ENCODE results near the gene CDH4.

CDH4 gene

DNA sequence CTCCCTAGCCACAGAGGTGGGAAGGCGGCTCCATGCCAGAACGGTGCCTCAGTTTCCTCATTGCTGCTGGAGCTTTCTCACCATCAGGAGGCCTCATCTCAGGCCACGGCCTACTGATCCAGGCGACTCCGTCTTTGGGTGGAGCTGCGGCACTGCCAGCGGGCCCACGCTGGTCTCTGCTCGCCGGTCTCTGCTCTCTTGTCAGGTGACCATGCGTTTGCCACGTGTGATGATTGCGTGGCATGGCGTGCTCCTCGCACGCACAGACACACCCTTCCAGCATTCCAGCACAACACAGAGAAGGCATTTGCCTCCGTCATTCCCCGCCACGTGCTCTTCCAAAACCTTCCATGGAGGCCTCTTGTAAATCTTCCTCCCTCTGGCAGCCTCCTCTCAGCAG lies 271.1 kb downstream of the CDH4 start:
- ChIA-PET CTCF (no interaction called here), POLR2A (no interaction called here)
- TF ChIP-seq, protein P1, sequence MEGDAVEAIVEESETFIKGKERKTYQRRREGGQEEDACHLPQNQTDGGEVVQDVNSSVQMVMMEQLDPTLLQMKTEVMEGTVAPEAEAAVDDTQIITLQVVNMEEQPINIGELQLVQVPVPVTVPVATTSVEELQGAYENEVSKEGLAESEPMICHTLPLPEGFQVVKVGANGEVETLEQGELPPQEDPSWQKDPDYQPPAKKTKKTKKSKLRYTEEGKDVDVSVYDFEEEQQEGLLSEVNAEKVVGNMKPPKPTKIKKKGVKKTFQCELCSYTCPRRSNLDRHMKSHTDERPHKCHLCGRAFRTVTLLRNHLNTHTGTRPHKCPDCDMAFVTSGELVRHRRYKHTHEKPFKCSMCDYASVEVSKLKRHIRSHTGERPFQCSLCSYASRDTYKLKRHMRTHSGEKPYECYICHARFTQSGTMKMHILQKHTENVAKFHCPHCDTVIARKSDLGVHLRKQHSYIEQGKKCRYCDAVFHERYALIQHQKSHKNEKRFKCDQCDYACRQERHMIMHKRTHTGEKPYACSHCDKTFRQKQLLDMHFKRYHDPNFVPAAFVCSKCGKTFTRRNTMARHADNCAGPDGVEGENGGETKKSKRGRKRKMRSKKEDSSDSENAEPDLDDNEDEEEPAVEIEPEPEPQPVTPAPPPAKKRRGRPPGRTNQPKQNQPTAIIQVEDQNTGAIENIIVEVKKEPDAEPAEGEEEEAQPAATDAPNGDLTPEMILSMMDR (IDR thresholded peaks at IDR 0.05; ENCODE audit: insufficient read depth, low read length, missing control alignments) = no peak
- no peak overlapping the region for H3K4me3 ChIP-seq (ENCODE audit: low read depth, low read length)
- DNase-seq (ENCODE audit: low read depth, low spot score) = no peak

DNA sequence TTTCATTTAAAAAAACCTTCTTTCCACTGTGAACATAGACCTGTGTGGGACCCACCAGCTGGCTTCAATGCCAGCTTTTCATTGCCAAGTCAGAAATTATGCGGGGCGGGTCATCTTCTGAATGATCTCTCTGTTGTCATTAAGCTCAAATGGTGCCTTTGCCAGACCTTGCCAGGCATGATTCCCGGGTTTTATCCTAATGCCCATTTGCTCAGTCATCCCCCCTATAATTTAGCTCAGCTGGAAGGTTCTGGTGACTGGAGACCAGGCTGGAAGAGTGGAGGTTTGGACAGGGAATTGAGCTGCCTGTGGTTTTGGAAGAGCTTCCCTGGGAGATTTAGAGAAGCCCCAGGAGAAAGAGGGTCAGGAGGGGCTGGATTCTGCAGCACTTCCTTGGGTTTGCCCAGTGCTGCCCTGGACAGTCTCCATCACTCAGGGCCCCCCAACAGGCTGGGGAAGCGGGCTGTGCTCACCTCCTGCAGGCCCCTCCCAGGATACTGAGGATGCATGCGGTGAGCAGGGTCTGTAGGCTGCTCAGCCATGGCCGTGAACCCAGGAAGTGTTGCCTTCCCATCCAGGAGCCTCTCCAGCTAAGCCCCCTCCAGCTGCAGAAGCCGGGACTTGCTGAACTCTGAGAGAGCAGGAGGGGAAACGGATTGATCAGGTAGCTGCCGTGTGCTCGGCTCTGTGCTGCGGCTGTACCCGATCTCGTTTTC lies 273.0 kb downstream of the CDH4 start:
- no peak for DNase-seq (ENCODE audit: low read depth, low spot score)
- CTCF ChIA-PET = no interaction called here
- no peak overlapping the region for H3K4me3 ChIP-seq (ENCODE audit: low read depth, low read length)
- POLR2A ChIA-PET = no interaction called here
- TF ChIP-seq, protein P1 (IDR thresholded peaks at IDR 0.05; ENCODE audit: insufficient read depth, low read length, missing control alignments) = no peak

DNA sequence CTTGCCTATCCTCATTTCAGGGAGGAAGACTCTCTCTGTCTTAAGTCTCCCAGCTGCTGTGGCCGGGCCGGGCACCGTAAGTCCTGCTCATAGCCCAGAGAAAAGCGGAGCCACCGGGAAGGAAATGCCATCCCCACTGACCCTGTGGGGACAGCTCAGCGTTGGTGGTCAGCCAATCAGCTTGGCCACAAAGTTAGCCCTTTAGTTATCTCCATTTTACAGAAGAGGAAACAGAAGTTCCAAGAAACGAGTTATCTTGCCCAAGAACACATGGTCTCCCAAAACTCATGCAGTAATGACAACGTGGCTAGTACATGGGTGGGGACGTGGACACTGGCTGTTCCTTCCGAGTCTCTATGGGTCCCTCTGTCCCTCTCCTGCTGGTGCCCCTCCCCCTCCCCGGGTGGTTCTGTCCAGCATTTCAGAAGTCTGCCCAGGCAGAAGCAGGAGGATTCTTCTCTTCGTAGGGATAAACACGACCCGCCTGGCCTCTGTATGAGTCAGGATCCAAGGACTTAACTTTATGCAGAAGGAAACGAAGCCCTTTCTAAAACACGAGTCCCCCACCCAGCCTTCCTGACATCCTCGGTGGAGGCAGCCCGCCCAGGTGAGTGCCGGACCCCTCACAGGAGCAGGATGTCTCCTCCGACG lies 273.8 kb downstream of the CDH4 start:
- ChIA-PET POLR2A (no interaction called here), CTCF (no interaction called here)
- DNase-seq (ENCODE audit: low read depth, low spot score) = no peak
- H3K4me3 ChIP-seq (ENCODE audit: low read depth, low read length) = no peak overlapping the region
- TF ChIP-seq, protein P1 (IDR thresholded peaks at IDR 0.05; ENCODE audit: insufficient read depth, low read length, missing control alignments) = no peak

DNA sequence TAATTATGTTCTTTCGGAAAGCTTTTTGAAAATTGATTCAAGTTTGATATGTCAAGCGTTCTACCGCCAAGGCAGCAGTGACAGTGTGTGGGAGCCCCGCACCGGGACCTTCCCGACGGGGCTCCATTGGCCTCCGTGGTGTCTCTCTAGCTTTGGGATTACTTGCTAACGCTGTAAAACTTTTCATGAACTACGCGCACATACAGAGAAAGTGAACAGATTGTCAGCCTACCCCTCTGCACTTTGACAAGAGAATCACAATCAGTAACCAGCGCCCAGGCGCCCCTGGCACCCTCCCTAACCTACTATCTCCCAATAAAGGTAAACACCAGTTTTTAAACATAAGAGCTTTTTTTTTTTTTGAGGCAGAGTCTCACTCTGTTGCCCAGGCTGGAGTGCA lies 274.8 kb downstream of the CDH4 start:
- CTCF ChIA-PET = no interaction called here
- DNase-seq (ENCODE audit: low read depth, low spot score) = no peak
- no peak overlapping the region for H3K4me3 ChIP-seq (ENCODE audit: low read depth, low read length)
- TF ChIP-seq, protein P1 (IDR thresholded peaks at IDR 0.05; ENCODE audit: insufficient read depth, low read length, missing control alignments) = no peak
- POLR2A ChIA-PET = no interaction called here

DNA sequence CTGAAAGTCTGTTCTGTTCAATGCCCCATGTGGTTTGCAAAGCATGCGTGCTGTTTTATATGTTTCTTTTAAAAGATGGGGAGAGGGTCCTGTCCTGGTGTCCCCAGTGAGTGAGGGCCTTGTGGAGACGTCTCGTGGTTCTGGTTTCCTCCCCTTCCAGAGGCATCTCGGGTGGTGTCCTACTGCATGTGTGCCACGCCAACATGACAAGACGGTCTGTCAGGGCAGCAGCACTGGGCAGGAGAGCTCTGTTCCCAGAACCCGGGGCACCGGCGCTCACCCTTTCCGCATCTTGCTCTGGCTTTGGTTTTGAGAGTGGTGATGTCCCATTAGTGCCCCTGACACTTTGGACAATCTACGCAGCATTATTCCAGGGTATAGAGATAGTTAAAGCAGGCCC lies 275.6 kb downstream of the CDH4 start:
- no peak for DNase-seq (ENCODE audit: low read depth, low spot score)
- no peak overlapping the region for H3K4me3 ChIP-seq (ENCODE audit: low read depth, low read length)
- ChIA-PET CTCF (no interaction called here), POLR2A (no interaction called here)
- TF ChIP-seq, protein P1 (IDR thresholded peaks at IDR 0.05; ENCODE audit: insufficient read depth, low read length, missing control alignments) = no peak

DNA sequence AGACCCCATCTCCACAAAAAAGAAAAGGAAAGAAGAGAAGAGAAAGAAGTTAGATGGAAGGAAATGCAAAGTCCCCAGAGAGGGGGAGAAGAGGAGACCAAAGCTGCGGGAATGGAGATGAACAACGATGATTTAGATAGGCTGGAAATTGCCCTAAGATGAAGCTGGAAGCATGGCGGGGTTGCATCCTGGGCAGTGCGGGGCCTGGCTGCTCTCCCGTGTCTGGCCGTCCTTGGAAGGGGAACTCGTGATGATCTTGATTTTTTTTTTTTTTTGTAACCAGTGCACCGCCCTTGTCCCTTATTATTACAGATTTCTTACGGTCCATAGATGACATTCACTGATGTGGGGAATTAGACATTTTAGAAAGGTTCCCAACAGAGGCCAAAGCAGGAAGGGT lies 276.5 kb downstream of the CDH4 start:
- CTCF ChIA-PET = no interaction called here
- POLR2A ChIA-PET = no interaction called here
- no peak for DNase-seq (ENCODE audit: low read depth, low spot score)
- H3K4me3 ChIP-seq (ENCODE audit: low read depth, low read length) = no peak overlapping the region
- TF ChIP-seq, protein P1 (IDR thresholded peaks at IDR 0.05; ENCODE audit: insufficient read depth, low read length, missing control alignments) = no peak

Data from AG04449 (cell line).